Smooth muscle cell (in vitro differentiated cells): ENCODE results near the gene MGRN1. TPM values are rescaled to one million over a fixed set of nuclear protein-coding genes. Genes with fewer than 3 reads are reported as not detected.

Source experiments
- DNase-seq: peaks from one replicate; lab custom pipeline; 2025; ENCODE audit not compliant: unreplicated experiment; lab: John Stamatoyannopoulos, UW
- H2AFZ ChIP-seq: fragments of 200-600 bp; sonication (generic); 2 replicates; pipeline ENCODE4 v1.6.0; 2016; ENCODE audit warnings: antibody characterized with exemption, low read depth, mild to moderate bottlenecking
- H3F3A ChIP-seq: fragments of 200-600 bp; sonication (generic); 2 replicates; pipeline ENCODE4 v1.6.0; 2017; ENCODE audit warnings: antibody characterized with exemption, low read depth
- H3K27ac ChIP-seq: fragments of 200-600 bp; sonication (generic); 2 replicates; pipeline ENCODE4 v1.5.1; 2016; ENCODE audit warnings: low read depth, mild to moderate bottlenecking
- H3K27me3 ChIP-seq: fragments of 200-600 bp; sonication (generic); 2 replicates; pipeline ENCODE4 v1.6.1; 2016; ENCODE audit warnings: low read depth, mild to moderate bottlenecking
- H3K36me3 ChIP-seq: fragments of 200-600 bp; sonication (generic); 2 replicates; pipeline ENCODE4 v1.5.1; 2016; ENCODE audit warnings: low read depth
- H3K4me1 ChIP-seq: fragments of 200-600 bp; sonication (generic); 2 replicates; pipeline ENCODE4 v1.5.1; 2016; ENCODE audit warnings: low read depth
- H3K4me2 ChIP-seq: fragments of 200-600 bp; sonication (generic); 2 replicates; pipeline ENCODE4 v1.6.0; 2016; ENCODE audit warnings: mild to moderate bottlenecking
- H3K4me3 ChIP-seq: fragments of 200-600 bp; sonication (generic); 2 replicates; pipeline ENCODE4 v1.5.1; 2016; ENCODE audit warnings: mild to moderate bottlenecking
- H3K79me2 ChIP-seq: fragments of 200-600 bp; sonication (generic); 2 replicates; pipeline ENCODE4 v1.6.0; 2016; ENCODE audit warnings: low read depth, mild to moderate bottlenecking
- H3K9ac ChIP-seq: fragments of 200-600 bp; sonication (generic); 2 replicates; pipeline ENCODE4 v1.6.0; 2016; ENCODE audit warnings: low read depth
- H3K9me3 ChIP-seq: fragments of 200-600 bp; sonication (generic); replicated peaks from 2 replicates; pipeline ENCODE4 v1.5.1; 2016; ENCODE audit warnings: low read depth
- H4K20me1 ChIP-seq: fragments of 200-600 bp; sonication (generic); 2 replicates; pipeline ENCODE4 v1.6.0; 2016; ENCODE audit warnings: low read depth
- WGBS: methylation state at CpG from one replicate; pipeline ENCODE4 v1.1.7; 2016; ENCODE audit warnings: low lambda C conversion rate; 5-methylcytosine and 5-hydroxymethylcytosine counted together
- polyA plus RNA-seq: library from polyadenylated mRNA; unstranded; fragments of >200 nt; fragmentation: Nextera tagmentation; extraction: Ambion mirVana; gene quantifications from 2 replicates; pipeline ENCODE4 v1.2.1, GENCODE V29; 2016
- total RNA-seq: library from RNA; depleted of rRNA; stranded (reverse); fragments of >200 nt; gene quantifications from 2 replicates; pipeline ENCODE4 v1.2.3, GENCODE V29; 2014
- TF ChIP-seq, protein P1 (sequence below): fragments of 200-600 bp; sonication (generic); IDR thresholded peaks from 2 replicates; pipeline ENCODE4 v1.5.1; 2017; ENCODE audit warnings: borderline replicate concordance, mild to moderate bottlenecking, antibody characterized with exemption; ENCODE audit not compliant: insufficient read depth, poor library complexity, severe bottlenecking

The MGRN1 gene
- total and polyA plus RNA-seq, 2 experiments from 2014 or later = 22.0 to 23.2 TPM

DNA sequence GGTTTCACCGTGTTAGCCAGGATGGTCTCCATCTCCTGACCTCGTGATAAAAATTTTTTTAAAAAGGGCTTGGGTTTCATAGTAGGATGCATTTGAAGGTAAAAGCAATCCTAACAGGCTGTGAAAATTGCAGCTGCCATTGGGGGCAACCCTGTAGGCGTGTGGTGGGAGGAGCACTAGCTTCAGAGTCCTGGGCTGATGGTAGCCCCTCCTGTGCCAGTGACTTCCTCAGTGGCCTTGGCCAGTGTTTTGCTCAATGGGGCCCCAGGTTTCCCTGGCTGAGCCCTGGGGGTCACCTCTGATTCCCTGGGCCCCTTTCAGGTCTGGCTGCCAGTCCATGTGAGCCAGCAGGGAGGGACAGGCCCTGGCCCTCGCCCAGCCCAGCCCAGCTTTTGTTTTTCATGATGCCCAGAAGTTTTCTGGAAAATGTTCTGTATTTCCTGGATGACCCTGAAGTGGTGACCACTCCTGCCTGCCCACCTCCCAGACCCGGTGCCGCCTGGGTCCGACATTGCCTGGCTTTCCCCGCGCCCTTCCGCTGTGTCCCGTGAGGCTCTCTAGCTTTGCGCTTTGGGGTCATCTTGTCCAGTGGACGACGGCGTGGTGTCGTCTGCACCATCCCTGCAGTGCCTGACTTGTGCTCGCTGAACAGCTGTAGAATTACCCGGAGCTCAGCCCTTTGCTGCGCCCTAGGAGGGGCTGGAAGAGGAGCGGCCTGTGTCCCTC lies 9.4 kb downstream of the MGRN1 start:
- Histone ChIP-seq H3K4me3 (no peak overlapping the region), H3F3A (no peaks in the 10 kb centered on the region), H3K9me3 (no peaks in the 10 kb centered on the region), H3K4me1 (no peaks in the 10 kb centered on the region), H3K36me3 (no peaks in the 10 kb centered on the region), H3K27ac (no peak overlapping the region), H3K79me2 (peaks cover 97% of the 10 kb centered on the region), H3K27me3 (no peaks in the 10 kb centered on the region), H2AFZ (no peak overlapping the region), H4K20me1 (peaks cover 97% of the 10 kb centered on the region), H3K4me2 (no peak overlapping the region), H3K9ac (no peak overlapping the region)
- TF ChIP-seq, protein P1, sequence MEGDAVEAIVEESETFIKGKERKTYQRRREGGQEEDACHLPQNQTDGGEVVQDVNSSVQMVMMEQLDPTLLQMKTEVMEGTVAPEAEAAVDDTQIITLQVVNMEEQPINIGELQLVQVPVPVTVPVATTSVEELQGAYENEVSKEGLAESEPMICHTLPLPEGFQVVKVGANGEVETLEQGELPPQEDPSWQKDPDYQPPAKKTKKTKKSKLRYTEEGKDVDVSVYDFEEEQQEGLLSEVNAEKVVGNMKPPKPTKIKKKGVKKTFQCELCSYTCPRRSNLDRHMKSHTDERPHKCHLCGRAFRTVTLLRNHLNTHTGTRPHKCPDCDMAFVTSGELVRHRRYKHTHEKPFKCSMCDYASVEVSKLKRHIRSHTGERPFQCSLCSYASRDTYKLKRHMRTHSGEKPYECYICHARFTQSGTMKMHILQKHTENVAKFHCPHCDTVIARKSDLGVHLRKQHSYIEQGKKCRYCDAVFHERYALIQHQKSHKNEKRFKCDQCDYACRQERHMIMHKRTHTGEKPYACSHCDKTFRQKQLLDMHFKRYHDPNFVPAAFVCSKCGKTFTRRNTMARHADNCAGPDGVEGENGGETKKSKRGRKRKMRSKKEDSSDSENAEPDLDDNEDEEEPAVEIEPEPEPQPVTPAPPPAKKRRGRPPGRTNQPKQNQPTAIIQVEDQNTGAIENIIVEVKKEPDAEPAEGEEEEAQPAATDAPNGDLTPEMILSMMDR = no peak
- no peak for DNase-seq
- 93% methylated on average over 20 of the region's 20 CpGs for WGBS

DNA sequence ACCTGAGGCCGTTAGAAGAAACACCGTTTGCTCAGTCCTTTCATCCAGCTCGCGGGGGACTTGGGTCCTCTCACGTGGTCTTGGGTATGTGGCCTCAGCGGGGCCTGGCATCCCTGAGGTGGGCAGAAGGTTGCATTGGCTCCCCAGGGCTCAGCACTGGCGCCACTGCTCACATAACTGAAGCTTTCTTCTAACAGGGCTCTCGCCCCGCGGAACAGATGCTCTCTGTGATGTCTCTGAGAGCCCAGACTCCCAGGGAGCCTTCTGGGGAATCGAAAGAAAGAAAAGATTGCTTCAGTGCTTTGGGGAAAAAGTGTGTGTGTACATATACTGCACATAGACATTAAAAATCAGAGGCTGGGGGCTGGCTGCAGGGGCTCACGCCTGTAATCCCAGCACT lies 10.1 kb downstream of the MGRN1 start:
- Histone ChIP-seq H3K27me3 (no peaks in the 10 kb centered on the region), H4K20me1 (peaks cover 97% of the 10 kb centered on the region), H3K9ac (no peak overlapping the region), H3F3A (no peaks in the 10 kb centered on the region), H3K36me3 (no peaks in the 10 kb centered on the region), H3K79me2 (peaks cover 98% of the 10 kb centered on the region), H3K9me3 (no peaks in the 10 kb centered on the region), H3K4me1 (no peaks in the 10 kb centered on the region), H3K27ac (no peak overlapping the region), H2AFZ (no peak overlapping the region), H3K4me2 (no peak overlapping the region), H3K4me3 (no peak overlapping the region)
- TF ChIP-seq, protein P1 = no peak
- no peak for DNase-seq
- 93% methylated on average over 12 of the region's 12 CpGs for WGBS

DNA sequence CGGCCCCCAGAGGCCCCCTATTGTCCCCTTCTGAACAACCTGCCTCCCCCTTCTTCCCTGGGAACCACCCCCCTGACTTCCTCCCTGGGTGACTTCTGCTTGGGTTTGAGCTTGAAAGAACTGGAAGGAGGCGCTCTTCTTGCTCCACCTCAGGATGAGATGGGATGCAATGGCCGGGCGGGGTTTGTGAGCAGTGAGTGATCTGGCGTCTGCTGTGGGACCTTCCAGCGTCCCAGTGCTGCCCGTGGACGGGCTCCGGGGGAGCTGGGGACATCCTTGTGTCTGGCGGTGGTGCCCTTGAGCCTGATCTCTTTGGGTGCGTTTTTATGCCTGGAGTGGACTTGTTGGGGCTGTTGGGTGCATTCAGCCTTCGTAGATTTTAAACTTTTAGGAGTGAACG lies 11.6 kb downstream of the MGRN1 start:
- peaks cover 98% of the 10 kb centered on the region for H4K20me1 ChIP-seq
- no peak overlapping the region for H3K27ac ChIP-seq
- no peaks in the 10 kb centered on the region for H3K36me3 ChIP-seq
- no peaks in the 10 kb centered on the region for H3F3A ChIP-seq
- H3K9me3 ChIP-seq = no peaks in the 10 kb centered on the region
- H3K79me2 ChIP-seq = peaks cover 98% of the 10 kb centered on the region
- DNase-seq = no peak
- no peak overlapping the region for H3K9ac ChIP-seq
- TF ChIP-seq, protein P1 = no peak
- no peak overlapping the region for H2AFZ ChIP-seq
- no peak overlapping the region for H3K4me3 ChIP-seq
- H3K27me3 ChIP-seq = no peaks in the 10 kb centered on the region
- WGBS = 95% methylated on average over 13 of the region's 13 CpGs
- H3K4me2 ChIP-seq = no peak overlapping the region
- no peaks in the 10 kb centered on the region for H3K4me1 ChIP-seq
